Activated T-cell treated with anti-CD3 and anti-CD28 coated beads for 4 hours (primary cell): ENCODE results near the gene F5.
"Not testable (repeated sequence)": the region's sequence is repeated elsewhere in the genome, so short reads cannot be mapped to it uniquely, and the experiment has no call there.

Experiments used
- DNase-seq: peaks from one replicate; pipeline ENCODE4 v3.0.0-alpha.2; 2020

The F5 gene

GRCh38 chr1:169508432-169509338 is 77.6 kb downstream of the F5 start:
- DNase-seq, result no peak

- DNase-seq, result no peak
These were observed 78.9 kb downstream of the F5 start for GRCh38 chr1:169507413-169507812.

- DNase-seq, result not testable (repeated sequence)
These were observed 82.7 kb downstream of the F5 start for GRCh38 chr1:169503601-169504000.

DNA sequence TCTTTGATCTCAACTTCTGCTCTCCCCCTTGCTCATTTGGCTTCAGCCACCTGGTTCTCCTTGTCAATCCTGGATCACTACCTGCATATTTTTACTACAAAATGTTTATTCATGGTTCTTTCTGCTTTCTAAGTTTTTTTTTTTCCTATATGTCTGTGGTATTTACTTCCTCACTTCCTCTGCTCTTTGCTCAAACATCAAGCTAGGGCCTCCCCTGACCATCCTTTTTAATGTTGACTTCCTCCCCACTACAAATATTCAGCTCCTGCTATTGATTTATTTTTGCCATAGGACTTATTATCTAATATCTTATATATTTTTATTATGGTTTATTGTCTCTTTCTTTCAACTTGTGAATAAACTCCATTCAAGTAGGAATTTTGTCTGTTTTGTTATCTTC is 86.5 kb downstream of the F5 start:
- no peak for DNase-seq

- no peak for DNase-seq
These were observed 89.0 kb downstream of the F5 start for GRCh38 chr1:169497317-169497716.

DNA sequence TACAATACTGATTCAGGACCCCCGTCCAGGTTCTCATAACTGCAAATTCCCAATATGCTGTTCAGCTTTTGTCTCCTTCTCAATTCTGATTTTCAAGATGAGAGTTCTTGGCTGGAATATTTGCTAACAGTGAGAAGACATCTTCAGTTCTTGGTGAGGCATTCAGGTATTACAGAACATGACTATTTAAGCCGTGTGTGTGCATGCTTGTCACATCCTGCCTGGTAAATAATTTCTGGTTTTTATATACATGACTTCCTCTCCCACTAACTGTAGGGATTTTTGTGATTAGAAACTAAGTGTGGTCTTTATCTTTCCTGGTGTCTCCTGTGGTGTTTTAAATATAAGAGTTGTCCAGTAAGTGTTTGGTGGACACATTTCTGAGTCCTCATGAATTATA is 90.4 kb downstream of the F5 start:
- no peak for DNase-seq

- no peak for DNase-seq
These were observed 91.1 kb downstream of the F5 start for GRCh38 chr1:169495046-169495775.

DNA sequence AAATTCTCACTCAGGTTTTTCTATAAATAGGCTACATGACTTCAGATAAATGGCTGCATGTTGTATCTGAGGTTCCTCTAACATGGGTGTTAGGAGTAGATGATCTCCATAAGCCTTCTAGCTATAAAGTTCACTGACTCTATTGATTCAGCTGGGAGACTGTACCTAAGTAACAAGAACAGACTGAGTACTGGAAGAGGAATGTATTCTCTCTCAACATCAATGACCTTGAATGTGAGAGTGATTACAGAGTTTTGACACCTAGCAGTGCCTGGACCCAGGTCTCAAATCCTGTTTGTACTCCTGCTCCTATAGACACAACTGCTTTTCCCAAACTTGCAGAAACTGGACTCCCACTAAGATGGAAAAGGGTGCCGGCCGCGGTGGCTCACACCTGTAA is 91.9 kb downstream of the F5 start:
- DNase-seq, result no peak

DNA sequence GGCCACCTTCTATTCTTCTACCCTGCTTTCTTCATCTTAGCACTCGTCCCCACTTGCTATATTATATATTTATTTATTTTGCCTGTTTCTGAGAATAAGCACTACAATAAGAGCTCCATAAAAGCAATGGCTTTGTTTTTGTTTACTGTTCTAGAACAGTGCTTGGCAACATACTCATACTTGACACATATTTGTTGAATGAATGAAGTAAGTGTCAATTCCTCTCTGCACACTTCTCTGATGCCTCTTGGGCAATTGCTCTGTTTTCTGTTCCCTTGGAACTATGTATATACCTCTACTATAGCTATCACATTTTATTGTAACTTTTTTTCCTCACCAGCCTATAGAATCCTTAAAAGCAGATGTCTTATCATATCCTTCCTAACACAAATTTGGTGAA is 93.0 kb downstream of the F5 start:
- no peak for DNase-seq

DNA sequence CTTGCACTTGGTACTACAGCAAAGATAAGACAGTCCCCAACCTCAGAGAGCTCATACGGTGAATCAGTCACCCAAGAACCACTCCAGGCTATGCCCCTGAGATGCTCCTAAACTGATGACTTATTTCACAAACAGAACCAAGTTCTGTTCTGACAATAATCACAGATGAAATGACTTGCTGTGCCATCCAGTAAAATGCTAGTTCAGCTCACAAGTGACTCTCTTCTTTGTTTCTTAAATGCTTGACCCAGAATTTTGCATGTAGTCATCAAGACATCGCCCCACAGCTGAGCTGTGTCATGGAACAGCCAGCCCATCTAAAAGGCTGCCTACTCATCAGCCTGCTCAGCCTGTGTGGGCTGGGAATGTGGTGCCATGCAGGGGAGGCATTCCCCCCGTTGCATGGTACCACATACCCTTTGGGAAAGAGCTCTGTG is 94.4 kb downstream of the F5 start:
- DNase-seq, result no peak

GRCh38 chr1:169488157-169488556 is 98.1 kb downstream of the F5 start:
- DNase-seq, result no peak

DNA sequence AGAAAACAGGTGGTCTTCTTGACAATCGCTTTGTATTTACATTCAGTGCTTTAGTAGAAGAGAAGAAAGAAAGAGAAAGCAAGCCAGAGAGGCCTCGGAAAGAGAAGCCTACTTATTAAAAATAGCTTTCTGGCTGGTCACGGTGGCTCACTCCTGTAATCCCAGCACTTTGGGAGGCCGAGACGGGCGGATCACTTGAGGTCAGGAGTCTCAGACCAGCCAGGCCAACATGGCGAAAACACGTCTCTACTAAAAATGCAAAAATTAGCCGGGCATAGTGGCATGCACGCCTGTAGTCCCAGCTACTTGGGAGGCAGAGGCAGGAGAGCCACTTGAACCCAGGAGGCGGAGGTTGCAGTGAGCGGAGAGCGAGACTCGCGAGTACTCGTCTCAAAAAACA is 98.7 kb downstream of the F5 start:
- DNase-seq, result no peak

- DNase-seq, result no peak
These were observed 99.1 kb downstream of the F5 start for GRCh38 chr1:169487133-169487532.

GRCh38 chr1:169486281-169487051 is 99.8 kb downstream of the F5 start:
- no peak for DNase-seq

GRCh38 chr1:169485431-169486280 is 100.6 kb downstream of the F5 start, which contains the start of gene SLC19A2:
Gene SLC19A2, minus strand, starts transcription at chr1:169485944. Its CDS starts 178 bp downstream, at chr1:169485766.
- peak; percentile 87 for DNase-seq

DNA sequence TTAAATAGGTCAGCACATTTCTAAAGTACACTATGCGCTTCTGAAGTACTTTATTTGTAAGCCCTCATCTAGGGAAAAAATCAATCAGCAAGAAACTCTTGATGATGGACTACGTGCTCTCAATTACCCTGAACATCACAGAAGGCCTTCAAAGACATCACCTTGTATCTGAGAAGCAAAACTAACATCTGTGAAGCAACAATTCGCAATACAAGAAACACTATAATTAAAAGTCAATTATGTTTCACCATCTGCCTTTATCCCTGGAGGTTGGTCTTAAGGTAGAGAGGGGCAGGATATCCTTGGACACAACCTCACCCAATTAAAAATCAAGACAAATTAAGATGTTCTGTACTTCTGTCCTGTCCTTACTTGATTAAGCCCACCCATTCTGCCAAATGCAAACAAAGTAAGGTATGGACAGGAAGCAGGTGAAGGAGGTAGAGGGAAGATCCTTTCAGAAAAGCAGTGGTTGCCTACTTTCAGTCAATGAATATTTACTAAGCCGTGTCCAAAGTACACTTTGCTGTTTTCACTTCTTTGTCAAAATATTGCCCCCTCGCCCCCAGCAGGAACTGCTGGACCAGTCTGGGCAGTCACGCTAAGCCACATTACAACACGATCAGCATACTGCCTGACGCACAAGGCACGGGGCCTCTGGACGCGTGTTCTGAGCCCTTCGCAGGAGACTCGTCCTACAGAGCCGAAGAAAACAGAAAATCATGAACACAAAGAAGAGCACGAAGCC is 101.4 kb downstream of the F5 start:
- DNase-seq, result peak; percentile 14

DNA sequence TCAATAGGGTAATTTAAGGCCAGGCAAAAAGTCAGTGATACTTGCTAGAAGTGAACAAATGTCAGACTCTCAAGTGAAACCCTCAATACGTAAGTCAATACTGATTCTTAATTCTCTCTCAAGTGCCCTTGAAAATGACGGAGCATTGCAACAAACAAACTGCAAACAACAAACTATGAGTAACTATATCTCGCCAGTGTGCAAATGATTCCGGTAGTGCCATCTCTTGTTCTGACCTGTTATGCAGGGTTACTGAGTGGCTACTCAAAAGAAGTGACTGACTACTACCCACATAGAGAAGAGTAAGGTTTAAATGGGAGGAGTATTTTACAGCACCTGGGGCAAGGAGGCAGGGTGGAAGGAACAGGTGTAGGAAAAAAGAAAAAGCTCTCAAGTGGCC is 102.2 kb downstream of the F5 start:
- no peak for DNase-seq

- DNase-seq, result no peak
These were observed 102.7 kb downstream of the F5 start for GRCh38 chr1:169483500-169483966.

DNA sequence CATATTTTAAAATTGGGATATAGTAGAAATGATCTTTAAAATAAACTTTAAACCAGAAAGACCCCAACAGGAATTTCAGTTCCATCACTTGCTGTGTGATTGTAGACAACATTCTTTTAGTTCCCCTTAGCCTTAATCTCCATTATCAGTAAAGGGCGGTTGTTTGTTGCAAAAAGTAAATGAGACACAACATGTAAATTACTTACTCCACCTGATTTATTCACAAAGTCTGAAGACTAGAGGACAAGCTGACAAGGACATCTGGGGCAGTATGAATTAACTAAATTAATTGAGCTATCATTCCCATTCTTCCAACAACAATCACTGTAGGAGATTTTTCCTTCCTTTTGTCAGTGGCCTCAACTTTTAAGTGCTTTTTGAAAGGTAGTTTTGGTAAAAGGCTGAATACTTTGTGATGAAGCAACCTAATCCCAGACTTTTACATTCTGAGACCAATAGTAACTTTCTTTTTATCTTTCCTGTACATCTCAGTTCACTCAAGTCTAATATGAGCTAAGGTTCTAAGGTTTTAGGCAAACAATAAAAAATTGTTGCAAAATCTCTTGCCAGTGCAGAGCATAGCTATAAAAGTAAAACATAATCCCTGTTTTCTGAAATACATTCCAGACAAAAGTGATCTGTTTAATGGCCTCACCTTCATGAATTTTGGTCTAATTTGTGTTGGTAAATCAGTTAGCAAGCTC is 106.8 kb downstream of the F5 start:
- DNase-seq, result no peak

DNA sequence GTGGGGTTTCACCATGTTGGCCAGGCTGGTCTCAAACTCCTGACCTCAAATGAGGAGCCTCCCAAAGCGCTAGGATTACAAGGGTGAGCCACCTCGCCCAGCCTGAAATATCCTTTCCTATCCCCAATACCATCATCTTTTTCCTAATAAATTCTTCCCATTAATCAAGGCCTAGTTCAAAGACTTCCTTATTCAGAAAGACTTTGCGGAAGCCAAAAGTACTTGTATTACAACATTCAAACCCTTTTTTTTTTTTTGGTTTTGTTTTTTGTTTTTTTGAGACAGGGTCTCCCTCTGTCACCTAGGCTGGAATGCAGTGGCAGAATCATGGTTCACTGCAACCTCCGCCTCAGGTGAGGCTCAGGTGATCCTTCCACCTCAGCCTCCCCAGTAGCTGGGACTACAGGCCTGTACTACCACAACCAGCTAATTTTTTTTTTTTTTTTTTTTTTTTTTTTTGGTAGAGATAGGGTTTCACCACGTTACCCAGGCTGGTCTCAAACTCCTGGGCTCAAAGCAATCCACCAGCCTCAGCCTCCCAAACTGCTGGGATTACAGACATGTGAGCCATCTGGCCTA is 108.1 kb downstream of the F5 start:
- DNase-seq, result no peak
